C4-2B (cell line): ENCODE measurements around the gene SLC10A4.

ENCODE experiments used
- H3K27ac ChIP-seq: fragments of 450-650 bp; 2 replicates; pipeline ENCODE4 v1.5.1; 2017
- CTCF ChIP-seq: fragments of 450-650 bp; conservative IDR thresholded peaks from 2 replicates; pipeline ENCODE4 v1.5.1; 2017; ENCODE audit warnings: mild to moderate bottlenecking
- ZFX ChIP-seq: fragments of 450-650 bp; IDR thresholded peaks from 2 replicates; pipeline ENCODE4 v1.6.1; 2017

SLC10A4 gene

GRCh38 chr4:48526406-48526805 is 43.3 kb downstream of the SLC10A4 start:
- no peak overlapping the region for H3K27ac ChIP-seq
- TF ChIP-seq CTCF (no peak), ZFX (no peak)

GRCh38 chr4:48538358-48538757 is 55.2 kb downstream of the SLC10A4 start:
- TF ChIP-seq ZFX, result no peak
- TF ChIP-seq CTCF, result no peak

More at GRCh38 chr4:48538358-48538757, 55.2 kb downstream of the SLC10A4 start:
- H3K27ac ChIP-seq, result no peak overlapping the region
